Measurements from ENCODE around the gene ZNF217.
"Not testable (repeated sequence)": the region's sequence is repeated elsewhere in the genome, so short reads cannot be mapped to it uniquely, and the experiment has no call there.

ZNF217 gene

GRCh38 chr20:53534037-53534436 is 59.6 kb downstream of the ZNF217 start:
- no peak for DNase-seq (ENCODE audit: low read depth in 2 of 2, low spot score in 1 of 2)

GRCh38 chr20:53533500-53533899 is 60.1 kb downstream of the ZNF217 start:
- DNase-seq (ENCODE audit: low read depth in 2 of 2, low spot score in 1 of 2) = no peak

- DNase-seq (ENCODE audit: low read depth in 2 of 2, low spot score in 1 of 2) = not testable (repeated sequence)
Measured at GRCh38 chr20:53532654-53533312, 60.9 kb downstream of the ZNF217 start.

- no peak for DNase-seq (ENCODE audit: low read depth in 2 of 2, low spot score in 1 of 2)
Measured at GRCh38 chr20:53530440-53530839, 63.2 kb downstream of the ZNF217 start.

GRCh38 chr20:53529658-53530057 is 64.0 kb downstream of the ZNF217 start:
- DNase-seq (ENCODE audit: low read depth in 2 of 2, low spot score in 1 of 2) = no peak

GRCh38 chr20:53527196-53527595 is 66.4 kb downstream of the ZNF217 start:
- DNase-seq (ENCODE audit: low read depth in 2 of 2, low spot score in 1 of 2) = no peak

- no peak for DNase-seq (ENCODE audit: low read depth in 2 of 2, low spot score in 1 of 2)
Measured at GRCh38 chr20:53524589-53525312, 68.9 kb downstream of the ZNF217 start.

- DNase-seq (ENCODE audit: low read depth in 2 of 2, low spot score in 1 of 2) = not testable (repeated sequence)
Measured at GRCh38 chr20:53523615-53524014, 70.0 kb downstream of the ZNF217 start.

GRCh38 chr20:53522696-53523095 is 70.9 kb downstream of the ZNF217 start:
- no peak for DNase-seq (ENCODE audit: low read depth in 2 of 2, low spot score in 1 of 2)

- DNase-seq (ENCODE audit: low read depth in 2 of 2, low spot score in 1 of 2) = no peak
Measured at GRCh38 chr20:53522026-53522425, 71.6 kb downstream of the ZNF217 start.

GRCh38 chr20:53521421-53521820 is 72.2 kb downstream of the ZNF217 start:
- not testable (repeated sequence) for DNase-seq (ENCODE audit: low read depth in 2 of 2, low spot score in 1 of 2)

GRCh38 chr20:53517146-53517545 is 76.5 kb downstream of the ZNF217 start:
- no peak for DNase-seq (ENCODE audit: low read depth in 2 of 2, low spot score in 1 of 2)
